ENCODE results near the gene PCSK4. TPM values are rescaled to one million over a fixed set of nuclear protein-coding genes. Genes with fewer than 3 reads are reported as not detected.

Gene PCSK4
- total and polyA plus RNA-seq, 9 of the 15 experiments (the other 6 are each of a cell fraction or from before 2014, with no cell fraction given), result 0.01 to 9.1 (median 2.1) TPM; not detected in 1

DNA sequence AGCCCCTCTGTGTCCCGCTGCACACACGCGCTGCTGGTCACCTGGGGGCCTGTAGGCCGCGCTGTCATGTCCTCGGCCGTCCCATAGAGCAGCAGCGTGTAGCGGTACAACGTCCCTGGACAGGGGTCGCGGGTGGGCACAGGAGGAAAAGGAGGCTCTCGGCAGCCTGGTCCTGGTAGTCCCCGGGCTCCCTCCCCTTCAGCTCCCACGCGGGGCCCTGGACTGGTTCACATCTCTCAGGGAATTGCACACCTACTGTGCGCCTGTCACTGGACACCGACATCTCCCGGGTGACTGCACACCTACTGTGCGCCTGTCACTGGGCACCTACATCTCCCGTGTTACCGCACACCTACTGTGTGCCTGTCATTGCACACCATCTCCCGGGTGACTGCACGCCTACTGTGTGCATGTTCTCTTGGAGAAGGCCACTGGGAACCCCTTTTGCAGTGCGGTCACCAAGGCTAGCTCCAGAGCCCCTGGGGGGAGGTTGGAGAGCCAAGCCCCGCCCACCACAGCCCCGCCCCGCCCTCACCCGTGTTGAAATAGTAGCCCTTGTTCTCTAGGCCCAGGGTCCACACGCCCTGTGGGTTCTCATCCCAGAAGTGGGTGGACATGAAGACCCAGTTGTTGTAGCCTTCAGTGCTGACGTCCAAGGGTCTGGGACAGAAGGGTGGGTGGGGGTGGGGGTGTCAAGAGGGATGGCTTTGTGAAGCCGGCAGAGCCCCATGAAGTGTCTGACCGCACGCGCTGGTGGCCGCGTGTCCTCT, 7.6 kb downstream of the PCSK4 start (continued):
- TF ChIP-seq, protein P1, sequence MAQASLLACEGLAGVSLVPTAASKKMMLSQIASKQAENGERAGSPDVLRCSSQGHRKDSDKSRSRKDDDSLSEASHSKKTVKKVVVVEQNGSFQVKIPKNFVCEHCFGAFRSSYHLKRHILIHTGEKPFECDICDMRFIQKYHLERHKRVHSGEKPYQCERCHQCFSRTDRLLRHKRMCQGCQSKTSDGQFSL (CRISPR knock-in tag; IDR thresholded peaks at IDR 0.05), result no peak
- TF ChIP-seq, protein P1 (tag; IDR thresholded peaks at IDR 0.05), result 0 out of 4 replicates have a peak, but pooled peaks of 1 of the 2 experiments have one; percentile 30
- no peak for TF ChIP-seq SMARCC2 (IDR thresholded peaks at IDR 0.05; ENCODE audit: low read depth)
- 0 out of 2 replicates have a peak, but pooled peaks have one; percentile 34 for TF ChIP-seq THRAP3 (IDR thresholded peaks at IDR 0.05; ENCODE audit: borderline replicate concordance)
- TF ChIP-seq, protein P2, sequence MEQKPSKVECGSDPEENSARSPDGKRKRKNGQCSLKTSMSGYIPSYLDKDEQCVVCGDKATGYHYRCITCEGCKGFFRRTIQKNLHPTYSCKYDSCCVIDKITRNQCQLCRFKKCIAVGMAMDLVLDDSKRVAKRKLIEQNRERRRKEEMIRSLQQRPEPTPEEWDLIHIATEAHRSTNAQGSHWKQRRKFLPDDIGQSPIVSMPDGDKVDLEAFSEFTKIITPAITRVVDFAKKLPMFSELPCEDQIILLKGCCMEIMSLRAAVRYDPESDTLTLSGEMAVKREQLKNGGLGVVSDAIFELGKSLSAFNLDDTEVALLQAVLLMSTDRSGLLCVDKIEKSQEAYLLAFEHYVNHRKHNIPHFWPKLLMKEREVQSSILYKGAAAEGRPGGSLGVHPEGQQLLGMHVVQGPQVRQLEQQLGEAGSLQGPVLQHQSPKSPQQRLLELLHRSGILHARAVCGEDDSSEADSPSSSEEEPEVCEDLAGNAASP (IDR thresholded peaks at IDR 0.05), result no peak
- TF ChIP-seq E2F3 (CRISPR knock-in tag; IDR thresholded peaks at IDR 0.05), result no peak
- no peak for TF ChIP-seq ZNF584 (CRISPR knock-in tag; IDR thresholded peaks at IDR 0.05; ENCODE audit: low read depth)
- TF ChIP-seq, protein P3, sequence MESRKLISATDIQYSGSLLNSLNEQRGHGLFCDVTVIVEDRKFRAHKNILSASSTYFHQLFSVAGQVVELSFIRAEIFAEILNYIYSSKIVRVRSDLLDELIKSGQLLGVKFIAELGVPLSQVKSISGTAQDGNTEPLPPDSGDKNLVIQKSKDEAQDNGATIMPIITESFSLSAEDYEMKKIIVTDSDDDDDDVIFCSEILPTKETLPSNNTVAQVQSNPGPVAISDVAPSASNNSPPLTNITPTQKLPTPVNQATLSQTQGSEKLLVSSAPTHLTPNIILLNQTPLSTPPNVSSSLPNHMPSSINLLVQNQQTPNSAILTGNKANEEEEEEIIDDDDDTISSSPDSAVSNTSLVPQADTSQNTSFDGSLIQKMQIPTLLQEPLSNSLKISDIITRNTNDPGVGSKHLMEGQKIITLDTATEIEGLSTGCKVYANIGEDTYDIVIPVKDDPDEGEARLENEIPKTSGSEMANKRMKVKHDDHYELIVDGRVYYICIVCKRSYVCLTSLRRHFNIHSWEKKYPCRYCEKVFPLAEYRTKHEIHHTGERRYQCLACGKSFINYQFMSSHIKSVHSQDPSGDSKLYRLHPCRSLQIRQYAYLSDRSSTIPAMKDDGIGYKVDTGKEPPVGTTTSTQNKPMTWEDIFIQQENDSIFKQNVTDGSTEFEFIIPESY (CRISPR knock-in tag; IDR thresholded peaks at IDR 0.05), result peak; percentile 100
- no peak for TF ChIP-seq ARHGAP35 (IDR thresholded peaks at IDR 0.05; ENCODE audit: partially characterized antibody)
- no peak for TF ChIP-seq FOXJ3 (CRISPR knock-in tag; IDR thresholded peaks at IDR 0.05)
- TF ChIP-seq ZEB2 (IDR thresholded peaks at IDR 0.05), result no peak
- TF ChIP-seq ZNF431 (CRISPR knock-in tag; IDR thresholded peaks at IDR 0.05), result no peak
- no peak for TF ChIP-seq POU5F1 (IDR thresholded peaks at IDR 0.05; ENCODE audit: borderline replicate concordance, low read depth, low read length, partially characterized antibody)
